ENCODE measurements around the gene DNASE2B.

DNA sequence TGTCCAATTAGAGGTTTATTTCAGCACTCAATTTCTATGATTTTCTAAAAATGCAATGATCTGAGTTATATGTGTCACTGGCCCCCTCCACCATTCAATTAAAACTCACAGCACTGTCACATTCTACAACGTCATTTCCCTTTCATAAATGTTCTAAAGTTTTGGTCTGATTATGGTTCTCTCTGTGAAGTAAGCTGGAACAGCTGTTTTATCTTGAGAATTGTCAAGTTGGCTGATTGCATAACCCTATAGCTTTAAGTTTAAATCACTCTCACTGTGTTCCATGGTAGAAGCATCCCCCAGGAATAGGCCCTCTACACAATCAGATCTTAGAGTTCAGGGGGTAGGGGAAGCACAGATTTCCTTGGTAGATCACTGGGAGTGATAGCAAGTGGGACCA is 41.4 kb upstream of the DNASE2B start:
- no peak for TF ChIP-seq POLR2A (IDR thresholded peaks at IDR 0.05; ENCODE audit: extremely low read depth, insufficient read length)
- TF ChIP-seq, protein P1, sequence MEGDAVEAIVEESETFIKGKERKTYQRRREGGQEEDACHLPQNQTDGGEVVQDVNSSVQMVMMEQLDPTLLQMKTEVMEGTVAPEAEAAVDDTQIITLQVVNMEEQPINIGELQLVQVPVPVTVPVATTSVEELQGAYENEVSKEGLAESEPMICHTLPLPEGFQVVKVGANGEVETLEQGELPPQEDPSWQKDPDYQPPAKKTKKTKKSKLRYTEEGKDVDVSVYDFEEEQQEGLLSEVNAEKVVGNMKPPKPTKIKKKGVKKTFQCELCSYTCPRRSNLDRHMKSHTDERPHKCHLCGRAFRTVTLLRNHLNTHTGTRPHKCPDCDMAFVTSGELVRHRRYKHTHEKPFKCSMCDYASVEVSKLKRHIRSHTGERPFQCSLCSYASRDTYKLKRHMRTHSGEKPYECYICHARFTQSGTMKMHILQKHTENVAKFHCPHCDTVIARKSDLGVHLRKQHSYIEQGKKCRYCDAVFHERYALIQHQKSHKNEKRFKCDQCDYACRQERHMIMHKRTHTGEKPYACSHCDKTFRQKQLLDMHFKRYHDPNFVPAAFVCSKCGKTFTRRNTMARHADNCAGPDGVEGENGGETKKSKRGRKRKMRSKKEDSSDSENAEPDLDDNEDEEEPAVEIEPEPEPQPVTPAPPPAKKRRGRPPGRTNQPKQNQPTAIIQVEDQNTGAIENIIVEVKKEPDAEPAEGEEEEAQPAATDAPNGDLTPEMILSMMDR (IDR thresholded peaks at IDR 0.05; ENCODE audit: low read depth, low read length), result no peak
